WERI-Rb-1 (cell line): Measurements from ENCODE around the gene HNRNPC.
"Not testable (repeated sequence)": the region's sequence is repeated elsewhere in the genome, so short reads cannot be mapped to it uniquely, and the experiment has no call there.

Experiments
- DNase-seq: peaks from one replicate; pipeline ENCODE4 v3.0.0-alpha.2; 2020
- H3K27ac ChIP-seq: fragments of 250-450 bp; sonication (Bioruptor Pico); 2 replicates; pipeline ENCODE4 v1.5.1; 2020; ENCODE audit warnings: mild to moderate bottlenecking, moderate library complexity
- H3K27me3 ChIP-seq: fragments of 250-450 bp; sonication (Bioruptor Pico); 2 replicates; pipeline ENCODE4 v1.5.1; 2021; ENCODE audit warnings: mild to moderate bottlenecking, low read depth, moderate library complexity; ENCODE audit not compliant: insufficient read depth, severe bottlenecking
- H3K36me3 ChIP-seq: fragments of 250-450 bp; sonication (Bioruptor Pico); 2 replicates; pipeline ENCODE4 v1.5.1; 2020; ENCODE audit warnings: mild to moderate bottlenecking, moderate library complexity
- H3K4me3 ChIP-seq: 2 replicates; pipeline ENCODE4 v1.5.1; 2011; ENCODE audit warnings: low read depth, mild to moderate bottlenecking, control low read depth, low read length
- H3K9me3 ChIP-seq: fragments of 250-450 bp; sonication (Bioruptor Pico); 2 replicates; pipeline ENCODE4 v1.5.1; 2021; ENCODE audit warnings: mild to moderate bottlenecking, moderate library complexity; ENCODE audit not compliant: severe bottlenecking
- CTCF ChIP-seq: IDR thresholded peaks from 2 replicates; pipeline ENCODE4 v1.5.1; 2011; ENCODE audit warnings: low read depth, mild to moderate bottlenecking, control low read depth, inconsistent platforms, low read length

HNRNPC gene

GRCh38 chr14:21219120-21219519, 50.1 kb downstream of the HNRNPC start:
- no peak for DNase-seq
- Histone ChIP-seq H3K27ac (no peak overlapping the region), H3K27me3 (no peaks in the 10 kb centered on the region), H3K36me3 (peaks cover 93% of the 10 kb centered on the region), H3K4me3 (no peak overlapping the region), H3K9me3 (no peaks in the 10 kb centered on the region)
- TF ChIP-seq CTCF, result no peak

- no peak overlapping the region for H3K4me3 ChIP-seq
- H3K36me3 ChIP-seq, result peaks cover 95% of the 10 kb centered on the region
- DNase-seq, result no peak
- no peaks in the 10 kb centered on the region for H3K27me3 ChIP-seq
- H3K27ac ChIP-seq, result no peak overlapping the region
- H3K9me3 ChIP-seq, result no peaks in the 10 kb centered on the region
- TF ChIP-seq CTCF, result no peak
Observed at GRCh38 chr14:21215879-21216251, 53.4 kb downstream of the HNRNPC start.

GRCh38 chr14:21215130-21215878, 53.9 kb downstream of the HNRNPC start:
- Histone ChIP-seq H3K4me3 (no peak overlapping the region), H3K27me3 (no peaks in the 10 kb centered on the region), H3K27ac (no peak overlapping the region), H3K9me3 (no peaks in the 10 kb centered on the region), H3K36me3 (peaks cover 91% of the 10 kb centered on the region)
- TF ChIP-seq CTCF, result no peak
- no peak for DNase-seq

- DNase-seq, result no peak
- Histone ChIP-seq H3K27me3 (no peaks in the 10 kb centered on the region), H3K9me3 (no peaks in the 10 kb centered on the region), H3K4me3 (no peak overlapping the region), H3K27ac (no peak overlapping the region), H3K36me3 (peaks cover 91% of the 10 kb centered on the region)
- TF ChIP-seq CTCF, result no peak
Observed at GRCh38 chr14:21213652-21214051, 55.6 kb downstream of the HNRNPC start.

GRCh38 chr14:21212824-21213223, 56.4 kb downstream of the HNRNPC start:
- H3K36me3 ChIP-seq, result peaks cover 92% of the 10 kb centered on the region
- not testable (repeated sequence) for H3K27ac ChIP-seq, H3K27me3 ChIP-seq

GRCh38 chr14:21211509-21211908, 57.7 kb downstream of the HNRNPC start:
- H3K36me3 ChIP-seq, result peaks cover 92% of the 10 kb centered on the region
- H3K27me3 ChIP-seq, result no peaks in the 10 kb centered on the region
- DNase-seq, result no peak
- H3K27ac ChIP-seq, result no peak overlapping the region
- no peaks in the 10 kb centered on the region for H3K9me3 ChIP-seq
- H3K4me3 ChIP-seq, result no peak overlapping the region
- no peak for TF ChIP-seq CTCF

More at GRCh38 chr14:21212824-21213223, 56.4 kb downstream of the HNRNPC start:
- H3K9me3 ChIP-seq, DNase-seq, H3K4me3 ChIP-seq: not testable (repeated sequence)
